Inflammatory macrophage (primary cell): Measurements from ENCODE around the gene AP5B1.

Experiments
- DNase-seq, 2 donors: peaks; one replicate each; pipeline ENCODE4 v3.0.0-alpha.2; 2020 to 2022
- total RNA-seq, 18 experiments: gene quantifications; one replicate each; lab custom pipeline; 2026; ENCODE audit warnings: mixed read lengths in 6 of 18, inconsistent platforms in 2 of 18; lab: John Stamatoyannopoulos, UW

AP5B1 gene, protein sequence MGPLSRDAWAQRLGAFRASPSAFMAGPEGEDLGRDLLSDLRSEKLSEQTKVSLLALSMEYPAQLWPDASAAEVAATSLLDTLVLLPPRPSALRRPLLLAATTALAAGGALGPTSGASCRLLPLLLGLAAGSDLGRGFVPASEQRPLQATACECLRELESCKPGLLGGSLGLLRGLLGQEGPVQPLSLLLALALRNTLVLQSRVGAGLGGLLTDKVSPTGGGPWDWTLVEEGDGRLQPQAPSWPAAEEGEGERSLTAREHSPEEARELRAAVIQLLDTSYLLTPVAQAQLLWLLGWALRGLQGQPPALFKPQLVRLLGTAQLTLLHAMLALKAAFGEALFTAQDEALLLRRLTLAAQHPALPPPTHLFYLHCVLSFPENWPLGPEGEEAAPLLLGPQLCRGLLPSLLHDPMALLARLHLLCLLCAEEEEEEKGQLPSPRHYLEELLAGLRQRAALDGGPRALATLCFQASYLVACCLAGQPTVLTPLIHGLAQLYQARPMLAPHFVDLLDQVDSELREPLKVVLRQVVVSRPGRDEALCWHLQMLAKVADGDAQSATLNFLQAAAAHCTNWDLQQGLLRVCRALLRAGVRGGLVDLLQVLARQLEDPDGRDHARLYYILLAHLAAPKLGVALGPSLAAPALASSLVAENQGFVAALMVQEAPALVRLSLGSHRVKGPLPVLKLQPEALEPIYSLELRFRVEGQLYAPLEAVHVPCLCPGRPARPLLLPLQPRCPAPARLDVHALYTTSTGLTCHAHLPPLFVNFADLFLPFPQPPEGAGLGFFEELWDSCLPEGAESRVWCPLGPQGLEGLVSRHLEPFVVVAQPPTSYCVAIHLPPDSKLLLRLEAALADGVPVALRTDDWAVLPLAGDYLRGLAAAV
- total RNA-seq: 63.6 to 278 (median 160) reads per million in 18 experiments

DNA sequence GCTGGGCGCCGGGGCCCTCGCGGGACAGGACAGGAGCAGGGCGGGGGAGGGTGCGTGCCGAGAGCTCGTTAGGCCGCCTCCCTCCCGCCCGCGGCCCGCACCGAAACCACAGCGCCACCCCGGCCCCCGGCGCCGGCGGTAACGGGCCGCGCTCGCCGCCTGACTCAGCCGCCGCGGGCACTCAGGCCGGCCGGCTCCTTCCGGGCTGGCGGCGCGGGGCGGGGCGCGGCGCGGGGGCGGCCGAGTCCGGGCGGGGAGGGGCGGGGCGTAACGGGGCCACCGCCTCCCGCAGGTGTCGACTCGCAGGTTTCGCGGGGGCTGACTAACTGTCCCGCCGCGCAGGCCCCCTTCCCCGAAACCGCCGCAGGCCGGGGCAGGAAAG lies at the start of gene AP5B1:
TSS of gene AP5B1 (minus strand) at position 207 of the 382 bp plus-strand sequence. CDS start 385 bp downstream, outside the sequence.
- DNase-seq: peak; percentile 55 to 83

DNA sequence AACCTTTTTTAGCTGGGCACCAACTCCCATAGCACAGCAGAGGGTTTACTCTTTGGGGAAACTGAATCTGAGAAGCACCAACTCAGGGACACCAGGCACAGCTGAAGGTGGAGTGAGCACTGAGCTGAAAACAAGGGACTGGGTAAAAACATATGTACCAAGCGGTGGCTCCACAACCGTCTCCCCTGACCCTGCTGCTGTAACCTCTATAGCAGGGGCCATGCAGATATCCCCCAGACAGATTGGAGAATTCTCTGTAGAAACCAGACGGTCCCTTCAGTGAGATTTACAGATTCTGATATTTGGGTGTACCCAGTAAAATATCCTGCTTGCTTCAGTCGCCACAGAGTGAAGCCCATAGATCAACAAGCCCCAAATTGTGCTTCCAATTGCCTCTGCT lies 48.7 kb upstream of the AP5B1 start:
- DNase-seq: no peak

DNA sequence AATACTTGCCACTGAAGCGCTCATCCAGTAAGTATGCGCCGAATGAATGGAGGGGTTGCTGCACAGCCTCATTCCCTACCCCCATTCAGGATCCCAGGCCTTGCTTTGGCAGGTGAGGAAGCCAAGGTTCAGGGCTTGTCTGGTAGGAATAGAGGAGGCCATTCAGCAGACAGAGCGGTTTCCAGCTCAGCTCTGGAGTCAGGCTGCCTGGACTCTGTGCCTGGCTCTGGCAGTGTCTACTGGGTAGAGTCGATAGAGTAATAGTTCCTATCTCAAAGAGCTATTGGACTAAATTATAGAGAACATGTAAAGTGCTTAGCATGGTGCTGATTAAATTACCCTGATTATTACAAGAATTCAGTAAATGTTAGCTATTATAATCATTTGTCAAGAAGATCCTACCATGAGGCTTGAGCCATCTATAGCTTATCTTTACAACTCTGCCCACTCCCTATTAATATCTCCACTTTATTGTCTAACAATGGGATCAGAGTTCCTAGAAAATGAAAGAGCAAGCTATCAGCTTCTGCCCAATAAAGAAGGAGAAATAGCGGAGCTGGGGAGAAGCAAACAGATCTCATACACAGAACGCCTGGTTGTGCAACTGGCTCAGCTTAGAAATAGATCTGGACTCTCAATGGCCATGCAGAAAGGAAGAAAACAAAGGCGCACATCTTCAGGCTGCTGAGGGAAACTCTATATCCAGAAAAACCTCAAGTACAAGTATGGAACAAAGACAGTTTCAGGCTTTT lies 46.4 kb upstream of the AP5B1 start:
- DNase-seq: no peak

DNA sequence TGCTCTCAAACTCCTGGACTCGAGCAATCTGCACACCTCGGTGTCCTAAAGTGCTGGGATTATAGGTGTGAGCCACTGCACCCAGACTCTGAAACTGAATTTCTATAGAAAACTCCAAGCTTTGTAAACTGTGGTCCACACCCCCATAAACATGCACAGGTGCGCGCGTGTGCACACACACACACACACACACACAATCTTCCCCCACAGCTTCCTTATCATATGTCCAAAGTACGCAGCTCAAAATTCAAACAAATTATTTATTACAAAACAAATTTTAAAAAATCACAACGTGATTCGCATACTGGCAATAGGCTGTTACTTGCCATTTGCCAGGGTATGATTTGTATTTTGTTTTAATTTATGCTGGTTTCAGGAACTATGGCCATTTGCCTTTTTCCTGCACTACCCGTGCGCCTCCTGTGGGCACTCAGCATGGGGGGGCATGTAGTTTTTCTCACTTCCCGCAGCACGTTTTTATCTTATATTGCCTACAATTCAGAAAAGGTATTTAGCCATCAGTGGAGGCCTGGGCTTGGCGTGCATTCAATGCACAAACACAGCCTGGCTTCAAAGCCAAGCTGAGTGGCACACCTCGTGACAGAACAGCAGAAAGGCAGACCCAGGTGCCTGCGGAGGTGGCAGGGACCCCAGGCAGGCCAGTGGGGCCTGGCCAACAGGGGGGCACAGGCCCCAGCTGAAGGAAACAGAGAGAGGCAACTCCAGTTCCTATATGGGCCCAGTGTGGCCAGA lies 42.2 kb upstream of the AP5B1 start:
- DNase-seq: no peak

DNA sequence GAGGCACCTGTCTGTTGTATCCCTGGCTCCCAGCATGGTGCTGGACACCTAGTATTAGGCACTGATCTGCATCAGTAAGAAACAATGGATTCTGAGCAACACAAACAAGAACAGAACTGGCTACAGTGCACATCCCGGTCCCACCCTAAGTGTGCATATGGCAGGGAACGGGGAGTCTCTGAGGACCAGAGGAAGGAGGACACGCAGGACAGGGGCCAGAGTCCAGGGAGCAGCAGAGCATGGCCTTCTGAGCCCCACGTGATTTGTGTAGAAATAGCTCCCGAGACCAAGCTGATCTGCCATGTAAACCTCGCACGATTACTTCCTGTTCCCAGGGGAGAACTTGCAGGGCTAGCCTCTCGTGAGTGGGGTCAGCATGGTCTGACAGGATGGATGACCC lies 40.3 kb upstream of the AP5B1 start:
- DNase-seq: peak; percentile 59 to 71

DNA sequence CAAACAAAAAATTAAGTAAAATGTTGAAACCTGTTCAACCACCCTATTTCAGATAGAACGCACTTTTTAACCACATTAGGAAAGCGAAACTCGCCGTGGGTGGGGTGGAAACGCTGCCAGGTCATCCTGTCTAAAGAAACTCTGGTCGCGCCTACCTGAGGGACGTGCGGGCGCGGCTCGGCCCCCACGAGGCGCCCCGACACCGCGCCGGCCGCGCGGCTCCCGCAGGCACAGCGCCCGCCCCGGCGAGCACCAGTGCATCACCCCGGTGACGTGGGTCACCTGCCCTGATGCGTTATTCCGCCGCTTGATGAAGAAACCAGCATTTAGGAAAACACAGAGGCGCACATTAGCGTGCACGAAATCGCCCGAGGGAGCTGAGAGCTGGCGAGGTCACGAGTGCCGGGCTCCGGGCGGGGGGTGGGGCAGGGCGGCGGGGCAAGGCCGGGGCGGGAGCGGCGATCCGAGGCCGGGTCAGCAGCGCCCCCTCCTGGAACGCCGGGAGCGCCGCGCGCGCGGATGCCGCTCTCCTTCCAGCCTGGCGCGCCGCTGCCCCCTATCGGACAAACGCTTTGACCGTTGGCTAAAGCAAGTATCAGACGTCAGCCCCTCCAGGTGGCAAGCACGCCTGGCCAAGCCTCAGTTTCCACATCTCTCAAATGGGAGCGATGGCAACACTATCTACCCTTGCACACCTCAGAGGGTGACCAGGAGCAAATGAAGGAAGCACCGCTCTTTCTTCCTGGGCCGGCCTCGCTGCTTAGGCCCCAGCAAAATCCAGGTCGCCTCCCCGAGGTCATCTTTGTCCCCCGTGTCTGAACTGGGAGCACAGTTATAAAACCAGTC lies 37.3 kb upstream of the AP5B1 start:
- DNase-seq: peak; percentile 86 to 95

DNA sequence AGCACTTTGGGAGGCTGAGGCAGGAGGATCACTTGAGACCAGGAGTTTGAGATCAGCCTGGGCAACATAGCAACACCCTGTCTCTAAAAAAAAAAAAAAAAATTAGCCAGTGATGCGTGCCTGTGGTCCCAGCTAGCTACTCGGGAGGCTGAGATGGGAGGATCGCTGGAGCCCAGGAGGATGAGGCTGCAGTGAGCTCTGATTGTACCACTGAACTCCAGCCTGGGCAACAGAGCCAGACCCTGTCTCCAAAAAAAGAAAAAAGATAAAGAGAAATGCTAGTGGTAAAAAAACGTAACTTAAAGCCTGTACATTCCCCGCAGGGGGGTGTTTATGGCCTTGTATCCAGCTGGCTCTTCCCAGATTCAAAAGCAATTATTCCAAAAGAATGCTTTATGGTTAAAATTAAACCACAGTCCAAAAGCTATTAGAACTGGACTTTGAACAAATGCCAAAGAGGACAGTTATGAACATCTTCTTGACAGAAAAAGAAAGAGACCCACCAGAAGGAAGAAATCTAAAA lies 36.6 kb upstream of the AP5B1 start:
- DNase-seq: no peak

DNA sequence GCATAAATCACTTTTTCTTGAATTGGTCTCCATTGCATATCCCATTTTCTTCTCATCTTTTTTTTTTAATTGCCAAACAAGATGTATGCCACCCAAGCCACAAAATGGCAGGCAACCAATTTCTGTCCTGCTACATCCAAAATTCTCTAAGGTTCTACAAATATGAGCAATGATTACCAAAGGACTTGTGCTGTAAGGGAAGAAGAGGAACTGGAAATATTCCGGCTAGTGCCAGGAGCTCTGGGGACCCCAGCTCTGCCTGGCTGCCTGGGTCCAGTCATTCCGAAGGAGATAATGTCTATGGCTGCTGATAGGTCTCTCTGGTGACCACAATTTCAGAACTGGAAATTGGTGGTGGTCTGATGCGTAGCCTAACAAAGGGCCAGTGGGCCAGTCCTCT lies 35.9 kb upstream of the AP5B1 start:
- peak; percentile 46 to 55 for DNase-seq

DNA sequence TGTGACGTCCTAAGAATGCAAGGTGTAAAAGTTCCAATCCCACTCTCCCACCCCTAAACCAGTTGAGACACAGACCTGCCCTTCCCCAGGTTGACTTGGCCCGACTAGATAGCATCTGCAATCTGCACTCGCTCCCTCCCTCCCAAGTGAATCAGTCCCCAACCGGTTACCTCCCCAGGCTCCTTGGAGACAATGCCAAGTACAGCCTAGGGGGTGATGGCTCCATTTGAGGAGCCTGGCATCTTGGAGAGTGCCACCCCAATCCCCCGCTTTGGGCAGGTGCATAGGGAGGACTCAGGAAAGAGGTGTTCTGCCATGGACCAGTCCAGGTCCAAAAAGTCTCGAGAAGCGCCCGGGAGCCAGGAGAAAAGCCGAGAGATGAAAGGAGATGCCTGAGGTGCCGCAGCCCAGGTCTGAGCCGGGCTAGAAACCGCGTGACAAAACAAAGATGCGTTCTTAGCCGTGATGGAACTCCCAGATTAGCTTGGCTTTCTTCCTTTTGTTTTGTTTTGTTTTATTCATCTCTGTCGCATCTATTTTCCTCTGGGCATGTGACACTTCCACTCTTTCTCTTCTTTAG lies 34.3 kb upstream of the AP5B1 start:
- DNase-seq: peak in 1 of 2 donors; percentile 13

DNA sequence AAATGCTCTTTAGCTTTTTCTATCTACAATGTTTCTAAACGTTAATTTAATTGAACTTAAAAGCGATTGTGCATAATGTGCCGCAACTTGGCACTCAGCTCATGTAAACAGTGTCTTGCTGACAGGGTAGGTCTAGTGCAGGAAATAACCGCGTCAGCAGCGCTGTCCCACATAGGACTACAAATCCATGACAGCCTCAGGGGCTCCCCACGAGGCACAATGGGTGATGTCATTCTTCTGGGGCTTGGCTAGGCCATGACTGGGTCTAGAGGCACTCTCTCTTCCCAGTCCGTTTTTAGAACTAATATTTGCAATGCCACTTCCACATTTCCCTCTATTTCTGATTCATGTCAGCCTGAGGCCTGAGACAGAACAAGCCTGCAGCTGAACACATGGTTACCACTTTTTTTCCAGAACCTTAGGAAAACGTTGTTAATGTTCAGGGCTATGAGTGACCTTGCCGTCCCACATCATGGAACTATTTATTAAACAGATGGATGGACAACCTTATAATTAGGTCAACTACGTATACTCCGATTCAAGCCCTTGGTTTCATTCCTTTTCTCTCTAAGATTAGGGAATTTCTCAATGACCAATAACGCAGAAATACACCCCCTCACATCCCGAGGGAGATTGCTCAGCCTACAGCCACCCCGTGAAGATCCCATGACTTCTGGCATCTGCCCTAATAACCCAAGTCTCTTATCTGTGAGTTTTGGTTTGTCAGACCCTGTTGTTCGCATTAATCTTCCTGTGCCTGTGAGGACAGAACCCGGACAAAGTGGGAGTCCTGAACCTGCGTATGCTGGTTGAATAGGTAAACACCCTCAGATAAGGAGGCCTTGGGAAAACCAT lies 33.6 kb upstream of the AP5B1 start:
- peak; percentile 96 to 99 for DNase-seq

DNA sequence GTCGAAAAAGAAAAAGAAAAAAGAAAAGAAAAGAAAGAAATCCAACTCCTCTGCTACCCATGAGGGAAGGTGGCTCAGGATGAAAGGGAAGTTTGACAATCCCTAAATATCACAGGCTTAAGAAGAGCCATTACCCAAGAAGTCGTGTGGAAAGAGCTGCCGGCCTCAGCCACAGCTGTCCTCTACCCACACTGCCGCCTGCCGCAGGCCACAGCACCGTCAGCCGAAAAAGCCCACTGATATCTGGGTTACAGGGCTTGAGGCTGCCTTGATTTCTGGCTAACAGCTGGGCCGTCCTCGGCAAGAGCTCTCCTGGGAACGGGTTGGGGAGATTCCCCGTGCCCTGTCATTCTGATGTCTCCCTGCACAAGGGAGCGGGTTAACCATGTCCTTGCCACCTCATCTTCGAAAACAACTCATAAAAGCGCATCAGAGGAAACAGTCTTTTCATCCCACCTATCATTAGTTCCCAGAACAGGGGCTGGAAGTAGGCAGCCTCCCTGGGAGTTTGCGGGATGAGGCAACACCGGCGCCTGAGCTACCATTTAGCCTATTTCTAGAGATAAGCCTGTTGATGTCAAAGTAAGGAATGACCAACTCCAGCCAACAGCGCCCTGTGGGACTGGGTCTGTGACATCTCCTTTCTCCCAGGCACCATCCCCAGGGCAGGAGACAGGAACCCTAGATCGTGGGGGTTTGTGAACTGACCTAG lies 31.1 kb upstream of the AP5B1 start:
- peak; percentile 86 to 97 for DNase-seq

DNA sequence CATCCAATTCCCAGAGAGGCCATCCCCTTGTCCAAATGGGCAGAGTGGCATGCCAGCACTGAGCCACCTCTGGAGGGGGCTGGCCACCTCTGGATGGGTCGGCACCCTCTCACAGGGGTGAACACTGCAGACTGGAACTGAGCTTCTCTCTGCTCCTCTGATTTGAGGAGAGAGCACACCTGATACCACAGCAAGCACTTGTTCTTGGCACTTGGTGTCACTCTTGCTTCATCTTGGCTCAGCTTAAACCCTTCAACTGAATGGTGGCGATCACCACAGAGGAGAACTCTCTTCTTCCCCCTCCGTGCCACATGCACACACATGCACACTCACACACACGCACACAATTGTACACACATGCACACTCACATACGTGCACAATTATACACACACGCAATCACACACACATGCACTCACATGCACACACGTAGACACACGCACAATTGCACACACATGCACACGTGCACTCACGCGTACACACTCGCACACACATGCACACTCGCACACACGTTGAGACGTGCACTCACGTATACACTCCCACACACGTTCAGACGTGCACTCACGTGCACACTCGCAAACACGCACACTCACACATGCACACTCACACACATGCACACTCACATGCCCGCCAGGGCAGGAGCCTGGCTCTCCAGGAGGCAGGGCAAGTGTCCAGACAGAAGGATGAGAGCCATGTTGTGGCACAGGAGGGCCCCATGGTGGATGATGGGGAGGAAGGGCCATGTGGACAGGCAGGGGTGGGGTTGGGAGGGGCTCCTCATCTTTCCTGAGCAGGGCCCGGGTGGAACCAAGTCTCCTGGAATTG lies 29.5 kb upstream of the AP5B1 start:
- peak in 1 of 2 donors; percentile 47 for DNase-seq

DNA sequence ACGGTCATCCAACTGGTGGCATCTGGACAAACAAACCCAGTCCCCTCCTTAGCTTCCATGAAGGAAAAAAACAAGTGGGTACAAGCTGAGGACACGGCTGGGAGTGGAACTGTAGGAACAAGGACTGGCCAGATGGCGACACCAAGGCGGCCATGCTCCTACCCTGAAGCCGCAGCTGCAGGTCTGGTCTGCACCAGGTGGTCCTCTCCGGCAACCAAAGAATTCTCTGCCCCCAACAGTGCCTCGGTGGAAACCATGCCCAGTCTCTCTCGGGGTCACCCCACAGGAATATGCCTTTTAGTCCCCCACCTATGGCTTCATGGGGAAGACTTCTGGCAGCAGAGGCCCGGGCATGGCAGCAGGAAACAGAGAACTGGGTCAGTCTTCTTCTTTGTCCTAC lies 28.7 kb upstream of the AP5B1 start:
- DNase-seq: no peak

DNA sequence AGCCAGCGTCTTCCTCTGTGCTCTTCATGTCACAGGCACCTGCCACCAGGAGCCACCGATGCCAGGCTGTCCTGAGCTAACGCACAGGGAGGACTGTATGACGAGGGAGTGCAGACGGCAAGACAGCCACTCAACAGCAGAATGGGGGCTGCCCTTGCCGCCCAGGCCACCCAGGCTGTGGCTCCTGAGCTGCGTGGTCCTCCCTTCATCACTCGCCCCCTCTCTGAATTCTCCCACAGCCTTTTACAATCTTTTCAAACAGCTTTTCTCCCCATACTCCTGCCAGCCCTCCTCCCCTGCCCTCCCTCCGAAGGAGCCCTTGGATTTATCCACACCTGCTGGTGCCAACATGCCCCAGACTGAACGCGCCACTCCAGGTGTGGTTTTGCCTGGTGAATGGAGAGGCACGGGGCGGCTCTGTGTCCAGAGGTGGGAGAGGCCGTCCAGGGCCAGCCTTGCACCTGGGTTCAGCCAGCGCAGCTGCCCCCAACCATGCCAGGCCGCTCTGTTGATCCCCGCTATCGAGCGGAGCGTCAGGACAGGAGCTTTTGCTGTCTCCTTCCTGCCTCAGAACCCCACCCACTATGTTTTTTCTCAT lies 28.1 kb upstream of the AP5B1 start:
- DNase-seq: no peak

DNA sequence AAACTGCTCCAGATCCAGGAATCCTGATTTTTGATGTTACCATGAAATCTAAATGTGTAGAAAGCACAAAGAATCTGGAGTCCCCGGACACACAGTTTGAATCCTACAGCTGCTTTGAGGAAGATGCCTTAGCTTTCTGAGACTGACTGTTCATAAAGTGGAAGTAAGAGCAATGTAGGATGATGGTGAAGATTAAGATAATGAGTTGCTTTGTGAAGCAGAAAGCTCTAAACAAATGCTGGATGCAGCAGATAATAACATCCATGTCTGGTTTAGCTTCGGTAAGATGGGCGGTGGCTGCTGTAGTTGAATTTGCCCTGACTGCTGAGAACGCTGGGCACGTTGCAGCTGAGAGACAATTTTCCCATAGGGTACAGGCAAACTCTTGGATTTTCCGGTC lies 26.2 kb upstream of the AP5B1 start:
- peak in 1 of 2 donors; percentile 41 for DNase-seq

DNA sequence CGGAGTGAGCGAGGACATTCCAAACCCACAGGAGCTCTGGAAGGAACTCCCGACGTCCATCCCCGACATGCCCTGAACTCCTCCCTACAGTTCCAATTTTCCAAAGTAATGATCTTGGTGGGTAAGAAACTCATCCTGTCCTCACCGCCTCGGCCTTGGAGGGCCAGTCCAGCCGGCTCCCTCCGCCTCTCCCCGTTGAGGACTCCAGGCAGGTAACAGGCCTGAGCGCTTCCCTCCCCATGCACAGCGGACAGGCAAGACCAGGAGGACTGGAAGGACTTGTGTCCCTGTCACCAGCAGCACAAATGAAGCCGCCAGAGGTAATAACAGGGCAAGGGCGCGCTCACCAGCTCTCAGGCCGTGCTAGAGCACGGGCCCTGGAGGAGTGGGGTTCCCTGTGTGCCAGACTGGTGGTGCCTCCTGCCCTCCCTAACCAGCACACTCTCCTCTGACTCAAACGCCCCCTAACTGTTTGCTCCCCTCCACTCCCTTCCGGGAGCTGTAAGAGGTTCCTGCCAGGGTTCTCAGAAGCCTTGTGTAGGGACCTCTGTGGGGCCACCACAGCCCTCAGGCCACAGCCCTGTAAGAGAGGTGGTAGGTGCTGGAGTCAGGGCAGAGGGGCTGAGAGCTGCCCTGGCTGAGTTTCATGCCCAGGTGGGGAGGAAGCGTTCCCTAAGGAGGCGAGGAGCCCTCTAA lies 23.2 kb upstream of the AP5B1 start:
- no peak for DNase-seq

DNA sequence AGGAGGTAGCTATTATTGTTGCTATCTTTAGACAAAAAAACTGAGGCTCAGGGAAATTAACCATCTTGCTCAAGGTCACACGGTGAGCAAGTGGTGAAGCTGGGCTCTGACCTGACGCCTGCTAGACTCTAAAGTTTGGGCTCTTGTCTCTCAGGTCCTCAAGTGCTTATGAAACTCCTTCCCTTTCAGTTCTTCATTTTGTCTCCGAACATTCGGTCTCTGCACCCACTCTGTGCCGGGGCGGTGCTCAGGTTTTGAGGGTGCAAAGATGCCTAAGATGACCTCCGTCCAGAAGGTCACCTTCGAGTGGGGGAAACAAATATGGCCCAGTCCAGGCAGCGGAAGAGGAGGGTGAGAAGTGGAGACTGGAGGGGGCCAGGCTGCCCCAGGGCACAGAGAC lies 22.1 kb upstream of the AP5B1 start:
- DNase-seq: peak; percentile 23
